ENCODE data around the gene PDGFD. TPM values are rescaled to one million over a fixed set of nuclear protein-coding genes. Genes with fewer than 3 reads are reported as not detected.

The PDGFD gene
- total RNA-seq, 2 donors from 2014 or later: 2.3 to 4.8 TPM

GRCh38 chr11:104096900-104097299, 67.0 kb downstream of the PDGFD start:
- no peak overlapping the region for H3K4me3 ChIP-seq (ENCODE audit: low read length)
- DNase-seq: no peak
- no peaks in the 10 kb centered on the region for H3K4me1 ChIP-seq (ENCODE audit: control insufficient read depth, insufficient read depth, low read length)
- H3K27me3 ChIP-seq (ENCODE audit: control insufficient read depth, insufficient read depth, low read length, poor library complexity, severe bottlenecking): no peaks in the 10 kb centered on the region
- Mint-ChIP-seq H3K9me3 (peaks cover 7% of the 10 kb centered on the region), H3K4me1 (peaks cover 8% of the 10 kb centered on the region), H3K27me3 (ENCODE audit: insufficient read depth) (no peaks in the 10 kb centered on the region), H3K27ac (no peak overlapping the region), H3K36me3 (ENCODE audit: low read depth) (no peaks in the 10 kb centered on the region), H3K4me3 (no peak overlapping the region)
- no peak overlapping the region for H3K9ac ChIP-seq (ENCODE audit: extremely low read depth, low read length, poor library complexity, severe bottlenecking)
- H3K9me3 ChIP-seq (ENCODE audit: control insufficient read depth, low read length): no peaks in the 10 kb centered on the region
- no peak for TF ChIP-seq CTCF (conservative IDR thresholded peaks at IDR 0.05)
- no peaks in the 10 kb centered on the region for H3K36me3 ChIP-seq (ENCODE audit: control insufficient read depth, insufficient read depth, low read length)
- no peak overlapping the region for H3K27ac ChIP-seq (ENCODE audit: low read depth, low read length)
- 90 to 96% methylated on average over 4 of the region's 4 CpGs for WGBS, 2 experiments (ENCODE audit: insufficient coverage in 1 of 2, insufficient read length in 1 of 2)

- no peak for TF ChIP-seq CTCF (conservative IDR thresholded peaks at IDR 0.05)
- H3K4me1 ChIP-seq (ENCODE audit: control insufficient read depth, insufficient read depth, low read length): no peaks in the 10 kb centered on the region
- H3K36me3 ChIP-seq (ENCODE audit: control insufficient read depth, insufficient read depth, low read length): no peaks in the 10 kb centered on the region
- Mint-ChIP-seq H3K27ac (no peak overlapping the region), H3K4me1 (peaks cover 8% of the 10 kb centered on the region), H3K27me3 (ENCODE audit: insufficient read depth) (no peaks in the 10 kb centered on the region), H3K9me3 (peaks cover 2% of the 10 kb centered on the region), H3K36me3 (ENCODE audit: low read depth) (no peaks in the 10 kb centered on the region), H3K4me3 (no peak overlapping the region)
- no peak overlapping the region for H3K27ac ChIP-seq (ENCODE audit: low read depth, low read length)
- no peak overlapping the region for H3K9ac ChIP-seq (ENCODE audit: extremely low read depth, low read length, poor library complexity, severe bottlenecking)
- H3K9me3 ChIP-seq (ENCODE audit: control insufficient read depth, low read length): no peaks in the 10 kb centered on the region
- H3K4me3 ChIP-seq (ENCODE audit: low read length): no peak overlapping the region
- no peaks in the 10 kb centered on the region for H3K27me3 ChIP-seq (ENCODE audit: control insufficient read depth, insufficient read depth, low read length, poor library complexity, severe bottlenecking)
- no peak for DNase-seq
These were observed 68.2 kb downstream of the PDGFD start for GRCh38 chr11:104095791-104096190.

- H3K36me3 Mint-ChIP-seq (ENCODE audit: low read depth): no peaks in the 10 kb centered on the region
- Histone ChIP-seq H3K9me3 (ENCODE audit: control insufficient read depth, low read length) (no peaks in the 10 kb centered on the region), H3K9ac (ENCODE audit: extremely low read depth, low read length, poor library complexity, severe bottlenecking) (no peak overlapping the region), H3K4me1 (ENCODE audit: control insufficient read depth, insufficient read depth, low read length) (no peaks in the 10 kb centered on the region), H3K4me3 (ENCODE audit: low read length) (no peak overlapping the region), H3K27me3 (ENCODE audit: control insufficient read depth, insufficient read depth, low read length, poor library complexity, severe bottlenecking) (no peaks in the 10 kb centered on the region), H3K27ac (ENCODE audit: low read depth, low read length) (no peak overlapping the region), H3K36me3 (ENCODE audit: control insufficient read depth, insufficient read depth, low read length) (no peaks in the 10 kb centered on the region)
- no peak overlapping the region for H3K4me3 Mint-ChIP-seq
- WGBS, 2 experiments (ENCODE audit: insufficient coverage in 1 of 2, insufficient read length in 1 of 2): 96 to 97% methylated on average over 3 of the region's 3 CpGs
- DNase-seq: no peak
- H3K4me1 Mint-ChIP-seq: peaks cover 8% of the 10 kb centered on the region
- no peak overlapping the region for H3K27ac Mint-ChIP-seq
- no peak for TF ChIP-seq CTCF (conservative IDR thresholded peaks at IDR 0.05)
- no peaks in the 10 kb centered on the region for H3K9me3 Mint-ChIP-seq
- no peaks in the 10 kb centered on the region for H3K27me3 Mint-ChIP-seq (ENCODE audit: insufficient read depth)
These were observed 69.4 kb downstream of the PDGFD start for GRCh38 chr11:104094576-104094975.
